ENCODE data around the gene CHIC2. TPM values are rescaled to one million over a fixed set of nuclear protein-coding genes. Genes with fewer than 3 reads are reported as not detected.

CHIC2 gene
- total RNA-seq, 1 experiment from 2014 or later: 8.2 TPM

DNA sequence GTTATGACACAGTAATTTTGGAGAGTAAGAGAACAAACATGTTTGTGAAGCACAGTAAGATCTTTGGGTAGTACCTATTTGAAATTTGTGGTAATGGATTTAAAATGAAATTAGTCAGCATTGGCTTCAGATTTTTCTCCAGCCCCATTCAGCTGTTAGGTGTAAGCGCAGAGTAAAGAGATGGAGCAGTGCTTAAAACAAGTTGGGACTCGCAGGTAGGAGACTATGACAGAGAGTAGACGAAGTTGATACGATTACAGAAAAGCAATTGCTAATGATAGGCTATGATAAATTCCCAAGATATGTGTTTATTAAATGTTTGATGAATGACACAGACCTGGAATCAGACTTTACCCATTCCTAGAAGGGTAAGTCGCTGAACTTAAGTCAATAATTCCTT, 72.6 kb downstream of the CHIC2 start:
- Histone ChIP-seq H3K4me2 (ENCODE audit: insufficient read depth, insufficient read length, low read length) (no peak overlapping the region), H2AK5ac (ENCODE audit: insufficient read length, low read length) (no peak overlapping the region), H4K20me1 (ENCODE audit: control insufficient read depth, insufficient read depth, insufficient read length) (no peaks in the 10 kb centered on the region), H3K14ac (ENCODE audit: insufficient read depth, low read length) (no peak overlapping the region), H3K23ac (ENCODE audit: insufficient read length, low read depth, low read length) (no peak overlapping the region), H3K79me1 (ENCODE audit: insufficient read depth, low read depth, low read length, poor library complexity, severe bottlenecking) (no peaks in the 10 kb centered on the region), H3K27ac (ENCODE audit: insufficient read length, low read depth, low read length) (no peak overlapping the region), H2BK5ac (ENCODE audit: insufficient read length, low read length) (no peak overlapping the region), H2BK15ac (ENCODE audit: low read depth, low read length) (no peak overlapping the region), H3K9ac (ENCODE audit: extremely low read depth, insufficient read length, low read length) (no peak overlapping the region), H3K79me2 (ENCODE audit: insufficient read depth, low read length) (no peaks in the 10 kb centered on the region), H2BK20ac (ENCODE audit: low read depth, low read length, poor library complexity, severe bottlenecking) (no peak overlapping the region), H3K4me1 (ENCODE audit: insufficient read depth, low read length) (no peaks in the 10 kb centered on the region), H3K4ac (ENCODE audit: low read depth, low read length) (no peak overlapping the region), H4K8ac (replicated peaks; ENCODE audit: insufficient read length, low read depth, low read length) (no peak overlapping the region), H3K27me3 (ENCODE audit: insufficient read depth, low read length) (no peaks in the 10 kb centered on the region), H3K23me2 (ENCODE audit: insufficient read length, low read depth, low read length, poor library complexity, severe bottlenecking) (no peaks in the 10 kb centered on the region), H4K5ac (ENCODE audit: insufficient read length, low read depth, low read length) (no peak overlapping the region), H2AFZ (ENCODE audit: low read length) (no peak overlapping the region), H3K18ac (ENCODE audit: insufficient read length, low read depth, low read length) (no peak overlapping the region), H3K9me3 (ENCODE audit: control insufficient read depth, low read depth, low read length) (no peaks in the 10 kb centered on the region), H4K91ac (ENCODE audit: insufficient read length, low read depth, low read length) (no peak overlapping the region), H3K56ac (ENCODE audit: insufficient read length, low read depth, low read length) (no peak overlapping the region), H2BK120ac (ENCODE audit: low read depth, low read length, poor library complexity, severe bottlenecking) (no peak overlapping the region), H2BK12ac (ENCODE audit: insufficient read length, low read depth, low read length) (no peak overlapping the region), H3T11ph (ENCODE audit: low read length) (no peak overlapping the region)
- WGBS (ENCODE audit: extremely low coverage, insufficient read length, low lambda C conversion rate): no CpG with 5 or more reads among the region's 5 CpGs
- DNase-seq: no peak
- no peaks in the 10 kb centered on the region for H3K27me3 Mint-ChIP-seq (ENCODE audit: low read depth)
- no peaks in the 10 kb centered on the region for H3K9me3 Mint-ChIP-seq
- no peaks in the 10 kb centered on the region for H3K36me3 Mint-ChIP-seq (ENCODE audit: insufficient read depth in 1 of 3, low read depth in 3 of 3)
- H3K27ac Mint-ChIP-seq: no peak overlapping the region
- H3K4me3 Mint-ChIP-seq: no peak overlapping the region
- H3K4me1 Mint-ChIP-seq: peaks cover under 1 to 3% of the 10 kb centered on the region in 2 experiments; a peak in 2 of 4 replicates
- no peak for TF ChIP-seq CTCF (conservative IDR thresholded peaks at IDR 0.05)
